Body of pancreas (tissue), 4 donors: ENCODE data around the gene FOXL2. TPM values are rescaled to one million over a fixed set of nuclear protein-coding genes. Genes with fewer than 3 reads are reported as not detected.

Experiments used
- ATAC-seq: fragments of 150-250 bp; one replicate; pipeline ENCODE4 v1.9.1; 2016
- DNase-seq, 4 donors: peaks; one replicate each; pipeline ENCODE4 v3.0.0-alpha.2; 2019
- H3K27ac ChIP-seq, 4 donors: fragments of 200-600 bp; sonication (generic); 1 replicate in 3 of 4; 2 replicates in 1 of 4; pipeline versions ENCODE4 v1.5.1 to v1.6.1; 2016 to 2019; ENCODE audit warnings: mild to moderate bottlenecking in 1 of 4, mixed read lengths in 1 of 4, moderate library complexity in 1 of 4
- H3K27me3 ChIP-seq, 2 donors: fragments of 200-600 bp; sonication (generic); one replicate each; pipeline ENCODE4 v1.6.0; 2016; ENCODE audit warnings: mild to moderate bottlenecking in 1 of 2
- H3K36me3 ChIP-seq, 2 donors: fragments of 200-600 bp; sonication (generic); replicated peaks in 1 of 2; 2 replicates each; pipeline ENCODE4 v1.5.1; 2016; ENCODE audit warnings: low read depth in 2 of 2; ENCODE audit not compliant: insufficient read depth in 1 of 2
- H3K4me1 ChIP-seq: fragments of 200-600 bp; sonication (generic); one replicate; pipeline ENCODE4 v1.6.0; 2016
- H3K4me3 ChIP-seq, 2 donors: fragments of 200-600 bp; sonication (generic); 1 replicate in 1 of 2; 2 replicates in 1 of 2; pipeline ENCODE4 v1.5.1; 2016 to 2019
- H3K9me3 ChIP-seq, 3 donors: fragments of 200-600 bp; sonication (generic); 1 replicate in 2 of 3; 2 replicates in 1 of 3; pipeline ENCODE4 v1.5.1; 2016
- POLR2A ChIP-seq, 3 donors: fragments of 450-650 bp; IDR thresholded peaks; one replicate each; pipeline ENCODE4 v1.6.1; 2016; ENCODE audit warnings: antibody characterized with exemption in 3 of 3, mild to moderate bottlenecking in 2 of 3
- WGBS, 2 donors: methylation state at CpG; one replicate each; pipeline ENCODE4 v1.1.5; 2017; 5-methylcytosine and 5-hydroxymethylcytosine counted together
- intact Hi-C: fragments of 100-400 bp; cut with DNase I; formaldehyde crosslinking; loops from one replicate; pipeline ENCODE4 v1.15.1; 2023
- total RNA-seq, 2 donors: library from RNA; depleted of rRNA; stranded (reverse); fragments of >200 nt; gene quantifications; one replicate each; pipeline ENCODE4 v1.1.0, GENCODE V29; 2016
- TF ChIP-seq, protein P1 (sequence below), 7 experiments: fragments of 450-650 bp in 4 of 7; fragments of 200-600 bp in 3 of 7; sonication (generic) in 3 of 7; IDR thresholded peaks; one replicate each; pipeline ENCODE4 v1.5.1; 2016 to 2019; ENCODE audit warnings: antibody characterized with exemption in 7 of 7

FOXL2 gene
- total RNA-seq, 2 donors from 2014 or later, result 0.26 TPM; not detected in 1

DNA sequence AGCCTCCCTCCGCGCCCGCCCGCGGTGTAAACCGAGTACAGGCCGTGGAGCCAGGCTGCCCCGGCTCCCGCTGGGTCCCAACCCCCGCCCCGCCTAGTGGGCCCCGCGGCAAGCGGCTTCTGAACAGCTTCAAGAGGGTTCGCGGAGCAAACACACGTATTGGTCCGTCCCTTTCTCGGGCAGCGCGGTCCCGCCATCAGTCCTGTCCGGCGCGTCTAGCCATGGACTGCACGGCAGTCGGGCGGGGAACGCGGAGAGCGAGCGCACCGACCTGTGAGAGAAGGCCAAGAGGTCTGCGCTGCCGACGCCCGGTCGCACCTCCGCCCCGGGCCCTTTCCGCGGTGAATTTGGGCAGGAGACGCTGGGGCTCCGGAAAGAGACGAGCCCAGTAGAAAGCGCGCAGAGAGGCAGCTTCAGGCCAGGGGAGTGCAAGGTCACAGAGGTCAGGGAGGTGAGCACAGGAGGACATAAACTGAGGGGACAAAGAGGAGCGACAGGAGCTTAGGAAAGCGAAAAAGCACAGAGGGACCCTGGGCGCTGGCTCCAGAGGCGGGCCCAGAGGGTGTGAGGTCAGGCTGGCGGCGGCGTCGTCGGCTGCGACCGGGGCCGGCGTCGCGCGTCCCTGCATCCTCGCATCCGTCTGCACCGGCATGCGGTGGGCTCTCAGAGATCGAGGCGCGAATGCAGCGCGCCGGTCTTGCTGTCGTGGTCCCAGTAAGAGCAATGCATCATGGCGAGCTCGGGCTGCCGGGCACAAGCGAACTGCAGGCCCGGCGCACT, 1.8 kb downstream of the FOXL2 start:
- intact Hi-C loops, result loop anchor here (5.0 kb wide), 1 partner anchor 382 kb away; no protein-coding TSS in a partner anchor
- no peak overlapping the region for H3K27ac ChIP-seq
- no peak for ATAC-seq

DNA sequence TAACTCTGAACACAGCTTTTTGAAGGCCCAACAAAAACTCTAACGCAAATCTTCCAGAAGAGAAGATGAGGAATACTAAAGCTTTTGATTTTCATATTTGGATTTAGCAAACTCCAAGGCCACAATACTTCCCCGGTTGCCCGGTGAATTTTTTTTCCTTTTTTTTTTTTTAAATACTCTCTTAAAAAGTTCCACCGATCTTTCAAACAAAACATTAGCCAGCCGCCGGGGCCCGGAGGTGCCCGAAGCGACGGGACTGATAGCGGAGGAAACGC, 2.3 kb downstream of the FOXL2 start:
- DNase-seq (no peak), ATAC-seq (no peak)
- WGBS, 2 donors, result 11 to 42% methylated on average over 7 to 12 of the region's 12 CpGs
- Histone ChIP-seq H3K27me3 (peaks cover 0 to 64% of the 10 kb centered on the region in 2 donors), H3K4me3 (no peak overlapping the region), H3K9me3 (no peaks in the 10 kb centered on the region), H3K27ac (no peak overlapping the region), H3K4me1 (peaks cover 39% of the 10 kb centered on the region), H3K36me3 (no peaks in the 10 kb centered on the region)
- TF ChIP-seq POLR2A (IDR thresholded peaks at IDR 0.05), result no peak
- TF ChIP-seq, protein P1, sequence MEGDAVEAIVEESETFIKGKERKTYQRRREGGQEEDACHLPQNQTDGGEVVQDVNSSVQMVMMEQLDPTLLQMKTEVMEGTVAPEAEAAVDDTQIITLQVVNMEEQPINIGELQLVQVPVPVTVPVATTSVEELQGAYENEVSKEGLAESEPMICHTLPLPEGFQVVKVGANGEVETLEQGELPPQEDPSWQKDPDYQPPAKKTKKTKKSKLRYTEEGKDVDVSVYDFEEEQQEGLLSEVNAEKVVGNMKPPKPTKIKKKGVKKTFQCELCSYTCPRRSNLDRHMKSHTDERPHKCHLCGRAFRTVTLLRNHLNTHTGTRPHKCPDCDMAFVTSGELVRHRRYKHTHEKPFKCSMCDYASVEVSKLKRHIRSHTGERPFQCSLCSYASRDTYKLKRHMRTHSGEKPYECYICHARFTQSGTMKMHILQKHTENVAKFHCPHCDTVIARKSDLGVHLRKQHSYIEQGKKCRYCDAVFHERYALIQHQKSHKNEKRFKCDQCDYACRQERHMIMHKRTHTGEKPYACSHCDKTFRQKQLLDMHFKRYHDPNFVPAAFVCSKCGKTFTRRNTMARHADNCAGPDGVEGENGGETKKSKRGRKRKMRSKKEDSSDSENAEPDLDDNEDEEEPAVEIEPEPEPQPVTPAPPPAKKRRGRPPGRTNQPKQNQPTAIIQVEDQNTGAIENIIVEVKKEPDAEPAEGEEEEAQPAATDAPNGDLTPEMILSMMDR (IDR thresholded peaks at IDR 0.05), result no peak
- intact Hi-C loops, result loop anchor here (5.0 kb wide), 1 partner anchor 383 kb away; no protein-coding TSS in a partner anchor

More for the DNA sequence above, 1.8 kb downstream of the FOXL2 start:
- Histone ChIP-seq H3K4me1 (peaks cover 40% of the 10 kb centered on the region), H3K36me3 (no peaks in the 10 kb centered on the region), H3K27me3 (peaks cover 0 to 61% of the 10 kb centered on the region in 2 donors), H3K9me3 (no peaks in the 10 kb centered on the region), H3K4me3 (no peak overlapping the region)
- peak in 2 of 4 donors; percentile 33 to 34 for DNase-seq
- WGBS, 2 donors, result 12 to 22% methylated on average over 34 to 72 of the region's 80 CpGs
- TF ChIP-seq POLR2A (IDR thresholded peaks at IDR 0.05), result no peak
- TF ChIP-seq, protein P1 (IDR thresholded peaks at IDR 0.05), result no peak

DNA sequence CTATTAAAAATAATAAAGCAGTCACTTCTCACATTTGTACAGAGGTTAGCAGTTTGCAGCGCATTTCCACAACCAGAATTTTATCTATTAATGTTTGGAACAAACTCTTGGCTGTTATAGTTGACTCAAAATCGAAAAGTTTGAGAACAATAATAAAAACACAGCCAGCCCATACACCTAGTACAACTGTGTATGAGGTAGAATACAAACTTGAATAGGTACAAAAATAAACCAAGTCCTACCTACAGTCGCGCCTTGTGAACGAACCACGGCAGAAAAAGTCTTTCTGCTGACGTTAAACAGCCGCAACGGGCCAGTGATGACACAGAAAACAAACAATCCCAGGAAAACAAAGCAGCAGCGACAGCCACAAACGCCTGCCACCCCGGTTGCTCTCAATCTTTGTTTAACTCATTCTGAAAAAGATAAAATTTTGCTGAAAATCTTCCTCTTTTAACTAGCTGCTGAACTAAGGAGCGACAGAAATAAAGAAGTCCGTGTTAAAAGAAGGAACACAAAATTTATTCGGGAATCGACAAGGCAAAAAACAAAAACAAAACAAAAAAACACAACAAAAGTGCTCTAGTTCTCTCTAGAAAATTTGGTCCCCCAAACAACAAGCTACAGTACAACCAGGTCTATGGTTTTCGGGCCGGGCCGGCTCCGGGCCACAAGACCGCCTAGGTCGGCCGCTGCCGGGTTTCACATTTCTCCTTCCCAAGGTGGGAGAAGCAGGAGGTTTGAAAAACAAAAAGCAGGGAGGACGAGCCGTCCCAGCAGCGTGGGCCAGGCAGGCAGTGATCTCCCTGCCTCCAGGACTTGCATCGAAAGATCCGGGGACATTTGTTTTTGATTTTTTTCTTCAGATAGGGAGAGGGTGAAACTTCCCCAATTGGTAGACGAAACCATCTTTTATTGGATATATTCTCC, 2.9 kb downstream of the FOXL2 start:
- TF ChIP-seq POLR2A (IDR thresholded peaks at IDR 0.05), result no peak
- TF ChIP-seq, protein P1 (IDR thresholded peaks at IDR 0.05), result no peak
- 31 to 58% methylated on average over 30 of the region's 30 CpGs for whole genome bisulfite sequencing, 2 donors
- peak in 1 of 4 donors; percentile 6 for DNase-seq
- H3K4me1 ChIP-seq, result peaks cover 43% of the 10 kb centered on the region
- H3K27ac ChIP-seq, result no peak overlapping the region
- no peak for ATAC-seq
- H3K36me3 ChIP-seq, result no peaks in the 10 kb centered on the region
- H3K9me3 ChIP-seq, result no peaks in the 10 kb centered on the region
- H3K27me3 ChIP-seq, result peaks cover 0 to 65% of the 10 kb centered on the region in 2 donors
- intact Hi-C loops, result loop anchor here (5.0 kb wide), 1 partner anchor 383 kb away; no protein-coding TSS in a partner anchor
- no peak overlapping the region for H3K4me3 ChIP-seq

DNA sequence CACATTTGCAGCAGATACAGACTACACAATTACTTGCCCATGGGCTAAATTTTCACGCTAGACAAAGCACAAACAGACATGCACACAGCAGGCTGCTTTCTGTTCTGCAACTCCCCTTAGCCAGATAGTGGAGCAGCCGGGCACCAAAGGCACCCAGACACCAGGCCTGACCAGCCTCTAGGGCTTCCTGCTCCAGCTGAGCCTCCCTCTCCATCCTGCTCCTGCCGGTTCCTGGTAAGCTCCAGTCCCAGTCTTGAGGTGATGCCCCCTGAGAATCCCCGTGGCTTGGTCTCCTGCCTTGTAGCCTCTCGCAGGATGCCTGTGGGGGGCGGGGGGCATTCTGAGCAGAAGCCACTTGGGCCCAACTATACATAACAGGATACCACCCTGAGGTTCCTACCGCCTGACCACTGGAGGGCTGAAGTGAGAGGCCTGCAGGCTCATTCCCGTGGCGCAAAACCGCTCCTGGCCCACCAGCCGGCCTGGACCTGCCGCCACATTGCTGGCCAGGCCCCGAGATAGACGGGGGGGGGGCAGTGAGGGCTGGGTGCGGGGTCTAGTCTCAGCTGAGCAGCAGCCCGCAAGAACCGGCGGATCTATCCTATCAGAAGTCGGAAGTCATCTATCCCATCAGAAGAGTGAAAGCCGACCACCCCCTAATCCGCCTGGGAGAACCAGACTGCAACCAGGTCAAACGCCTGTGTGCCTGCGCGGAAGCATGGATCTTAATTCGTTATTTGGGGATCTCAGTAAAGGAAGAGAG, 3.9 kb downstream of the FOXL2 start:
- Histone ChIP-seq H3K9me3 (no peaks in the 10 kb centered on the region), H3K27me3 (peaks cover 0 to 70% of the 10 kb centered on the region in 2 donors), H3K27ac (no peak overlapping the region), H3K4me3 (no peak overlapping the region), H3K36me3 (no peaks in the 10 kb centered on the region), H3K4me1 (peaks cover 52% of the 10 kb centered on the region)
- WGBS, 2 donors, result 46 to 68% methylated on average over 13 to 22 of the region's 25 CpGs
- ATAC-seq (no peak), DNase-seq (peak in 1 of 4 donors; percentile 7)
- no peak for TF ChIP-seq POLR2A (IDR thresholded peaks at IDR 0.05)
- TF ChIP-seq, protein P1 (IDR thresholded peaks at IDR 0.05), result no peak
- intact Hi-C loops, result loop anchor here (5.0 kb wide), 1 partner anchor 384 kb away; no protein-coding TSS in a partner anchor
